Measurements from ENCODE around the gene METTL22.
A peak's percentile ranks its signal among the peaks of the same experiment; 100 is the strongest.
"Not testable (repeated sequence)": the region's sequence is repeated elsewhere in the genome, so short reads cannot be mapped to it uniquely, and the experiment has no call there.

METTL22 gene

DNA sequence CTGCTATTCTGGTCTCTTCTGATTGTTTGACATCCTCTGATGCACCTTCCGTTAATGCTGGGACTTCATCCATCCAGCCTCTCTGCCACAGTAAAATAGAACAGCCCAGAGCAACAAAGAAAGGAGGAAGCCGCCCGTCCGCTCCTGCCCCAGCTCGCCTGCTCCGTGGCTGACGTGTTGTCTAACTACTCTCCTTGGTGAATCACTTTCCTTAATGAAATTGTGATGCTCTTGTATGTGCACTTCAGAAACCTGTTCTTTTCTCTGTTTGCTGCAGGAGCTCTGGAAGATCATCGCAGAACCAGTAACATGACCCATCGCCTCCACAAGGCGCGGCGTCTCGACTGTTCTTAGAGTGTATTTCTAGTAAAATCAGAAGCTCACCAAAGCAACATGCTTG is 24.3 kb downstream of the METTL22 start:
- DNase-seq (ENCODE audit: low spot score) = no peak
- TF ChIP-seq, protein P1, sequence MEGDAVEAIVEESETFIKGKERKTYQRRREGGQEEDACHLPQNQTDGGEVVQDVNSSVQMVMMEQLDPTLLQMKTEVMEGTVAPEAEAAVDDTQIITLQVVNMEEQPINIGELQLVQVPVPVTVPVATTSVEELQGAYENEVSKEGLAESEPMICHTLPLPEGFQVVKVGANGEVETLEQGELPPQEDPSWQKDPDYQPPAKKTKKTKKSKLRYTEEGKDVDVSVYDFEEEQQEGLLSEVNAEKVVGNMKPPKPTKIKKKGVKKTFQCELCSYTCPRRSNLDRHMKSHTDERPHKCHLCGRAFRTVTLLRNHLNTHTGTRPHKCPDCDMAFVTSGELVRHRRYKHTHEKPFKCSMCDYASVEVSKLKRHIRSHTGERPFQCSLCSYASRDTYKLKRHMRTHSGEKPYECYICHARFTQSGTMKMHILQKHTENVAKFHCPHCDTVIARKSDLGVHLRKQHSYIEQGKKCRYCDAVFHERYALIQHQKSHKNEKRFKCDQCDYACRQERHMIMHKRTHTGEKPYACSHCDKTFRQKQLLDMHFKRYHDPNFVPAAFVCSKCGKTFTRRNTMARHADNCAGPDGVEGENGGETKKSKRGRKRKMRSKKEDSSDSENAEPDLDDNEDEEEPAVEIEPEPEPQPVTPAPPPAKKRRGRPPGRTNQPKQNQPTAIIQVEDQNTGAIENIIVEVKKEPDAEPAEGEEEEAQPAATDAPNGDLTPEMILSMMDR (IDR thresholded peaks at IDR 0.05; ENCODE audit: extremely low read depth, missing control alignments) = no peak

DNA sequence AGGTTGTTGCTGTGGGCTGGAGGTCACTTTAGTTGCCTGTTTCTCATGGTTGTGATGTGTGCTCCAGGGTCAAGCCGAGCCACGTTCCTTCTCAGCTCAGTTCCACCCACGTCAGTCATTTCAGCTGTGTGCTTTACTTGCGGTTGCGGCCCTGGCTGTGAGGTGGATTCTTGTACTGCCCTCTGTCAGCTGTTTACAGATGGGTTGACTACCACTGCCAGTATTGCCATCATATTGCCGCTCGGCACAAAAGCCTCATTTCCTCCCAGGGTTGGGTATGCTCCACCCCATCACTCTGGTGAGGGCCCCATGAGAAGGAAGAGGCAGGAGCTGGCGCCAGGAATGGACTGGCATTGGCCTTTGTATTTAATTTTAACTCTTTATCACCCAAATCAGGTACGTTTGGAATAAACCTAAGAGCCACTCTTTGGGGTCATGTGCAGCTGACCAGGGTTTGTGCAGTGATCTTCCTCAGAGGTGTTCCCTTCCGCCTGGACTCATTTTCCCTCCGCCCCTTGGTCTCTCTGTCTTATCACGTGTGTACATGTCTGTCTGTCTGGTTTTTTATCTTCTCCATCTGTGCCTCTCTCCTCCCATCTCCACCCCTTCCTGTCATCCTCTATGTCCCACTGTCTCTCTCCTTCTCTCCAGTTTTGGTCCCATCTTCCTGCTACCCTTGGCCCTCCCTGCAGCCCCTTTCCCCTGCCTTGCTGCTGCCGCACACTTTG is 25.0 kb downstream of the METTL22 start:
- DNase-seq (ENCODE audit: low spot score) = no peak
- TF ChIP-seq, protein P1 (IDR thresholded peaks at IDR 0.05; ENCODE audit: extremely low read depth, missing control alignments) = no peak

DNA sequence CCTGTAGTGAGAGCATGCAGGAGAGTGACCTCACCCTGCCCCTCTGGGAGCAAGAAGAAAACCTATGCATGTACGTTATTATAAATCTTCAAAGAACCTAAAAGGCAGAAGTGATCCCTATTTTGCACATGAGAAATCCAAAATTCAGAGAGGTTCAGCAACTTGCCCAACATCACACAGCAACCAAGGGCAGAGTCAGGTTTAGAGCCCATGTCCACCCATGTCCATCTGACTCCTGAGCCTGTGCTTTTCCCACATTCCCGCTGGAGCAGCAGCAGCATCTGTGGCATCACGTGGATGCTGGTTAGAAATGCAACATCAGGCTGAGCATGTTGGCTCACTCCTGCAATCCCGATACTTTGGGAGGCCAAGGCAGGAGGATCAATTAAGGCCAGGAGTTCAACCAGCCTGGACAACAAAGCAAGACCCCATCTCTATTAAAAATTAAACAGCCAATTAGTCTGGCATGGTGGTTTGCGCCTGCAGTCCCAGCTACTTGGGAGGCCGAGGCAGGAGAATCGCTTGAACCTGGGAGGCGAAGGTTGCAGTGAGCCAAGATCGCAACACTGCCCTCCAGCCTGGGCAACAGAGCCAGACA is 26.3 kb downstream of the METTL22 start:
- TF ChIP-seq, protein P1 (IDR thresholded peaks at IDR 0.05; ENCODE audit: extremely low read depth, missing control alignments) = no peak

DNA sequence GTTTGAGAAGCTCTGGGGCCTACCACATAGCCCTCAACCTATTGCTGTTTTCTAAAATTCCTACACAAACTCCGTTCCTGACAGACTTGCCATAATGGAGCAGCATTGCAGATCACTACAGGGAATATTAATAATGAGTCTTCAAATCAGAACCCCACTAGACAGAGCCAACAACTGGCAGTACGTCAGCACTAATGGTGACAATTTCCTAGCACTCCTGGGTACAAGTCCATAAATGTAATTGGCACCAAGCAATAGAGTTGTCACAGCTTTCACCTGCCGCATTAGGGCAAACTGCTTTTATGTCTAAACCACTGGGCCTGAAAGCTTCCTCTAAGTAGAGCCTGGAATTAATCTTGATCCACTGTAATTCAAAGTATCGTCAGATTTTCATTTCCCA is 27.4 kb downstream of the METTL22 start:
- no peak for DNase-seq (ENCODE audit: low spot score)
- TF ChIP-seq, protein P1 (IDR thresholded peaks at IDR 0.05; ENCODE audit: extremely low read depth, missing control alignments) = no peak

More for the DNA sequence above, 26.3 kb downstream of the METTL22 start:
- DNase-seq (ENCODE audit: low spot score) = no peak

DNA sequence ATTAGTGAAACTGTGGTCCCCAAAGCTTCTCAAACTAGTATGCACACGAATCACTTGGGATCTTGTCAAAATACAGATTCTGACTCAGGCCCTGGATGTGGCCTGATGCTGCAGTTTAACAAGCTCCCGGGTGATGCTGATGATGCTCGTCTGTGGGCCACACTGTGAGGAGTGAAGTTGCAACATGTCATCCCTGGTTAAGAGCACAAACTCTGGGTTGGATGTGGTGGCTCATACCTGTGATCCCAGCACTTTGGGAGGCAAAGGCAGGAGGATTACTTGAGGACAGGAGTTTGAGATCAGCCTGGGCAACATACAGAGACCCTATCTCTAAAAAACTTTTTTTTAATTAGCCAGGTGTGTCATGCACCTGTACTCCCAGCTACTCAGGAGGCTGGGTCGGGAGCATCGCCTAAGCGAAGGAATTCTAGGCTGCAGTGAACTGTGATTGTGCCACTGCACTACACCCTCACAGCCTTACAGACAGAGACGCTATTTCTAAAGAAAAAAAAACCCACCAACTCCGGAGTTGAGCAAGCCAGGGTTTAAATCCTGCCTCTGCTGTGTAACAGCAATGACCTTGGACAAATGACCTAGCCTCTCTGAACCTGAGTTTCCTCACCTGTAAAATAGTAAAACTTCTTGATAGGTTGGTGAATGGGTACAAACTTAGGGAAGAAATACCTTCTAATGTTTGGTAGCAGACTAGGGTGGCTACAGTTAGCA is 28.5 kb downstream of the METTL22 start:
- TF ChIP-seq, protein P1 (IDR thresholded peaks at IDR 0.05; ENCODE audit: extremely low read depth, missing control alignments) = no peak
- no peak for DNase-seq (ENCODE audit: low spot score)

DNA sequence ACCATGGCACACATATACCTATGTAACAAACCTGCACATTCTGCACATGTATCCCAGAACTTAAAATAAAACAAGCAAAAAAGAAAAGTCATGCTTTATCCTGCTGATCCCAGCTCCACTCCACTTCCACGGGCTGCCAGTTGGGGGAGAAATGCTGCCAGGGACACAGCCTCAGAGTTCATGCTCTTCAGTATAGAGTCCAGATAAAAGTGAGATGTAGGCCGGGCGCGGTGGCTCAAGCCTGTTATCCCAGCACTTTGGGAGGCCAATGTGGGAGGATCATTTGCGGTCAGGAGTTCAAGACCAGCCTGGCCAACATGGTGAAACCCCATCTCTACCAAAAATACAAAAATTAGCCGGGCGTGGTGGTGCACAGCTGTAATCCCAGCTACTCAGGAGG is 30.5 kb downstream of the METTL22 start:
- DNase-seq (ENCODE audit: low spot score) = not testable (repeated sequence)

DNA sequence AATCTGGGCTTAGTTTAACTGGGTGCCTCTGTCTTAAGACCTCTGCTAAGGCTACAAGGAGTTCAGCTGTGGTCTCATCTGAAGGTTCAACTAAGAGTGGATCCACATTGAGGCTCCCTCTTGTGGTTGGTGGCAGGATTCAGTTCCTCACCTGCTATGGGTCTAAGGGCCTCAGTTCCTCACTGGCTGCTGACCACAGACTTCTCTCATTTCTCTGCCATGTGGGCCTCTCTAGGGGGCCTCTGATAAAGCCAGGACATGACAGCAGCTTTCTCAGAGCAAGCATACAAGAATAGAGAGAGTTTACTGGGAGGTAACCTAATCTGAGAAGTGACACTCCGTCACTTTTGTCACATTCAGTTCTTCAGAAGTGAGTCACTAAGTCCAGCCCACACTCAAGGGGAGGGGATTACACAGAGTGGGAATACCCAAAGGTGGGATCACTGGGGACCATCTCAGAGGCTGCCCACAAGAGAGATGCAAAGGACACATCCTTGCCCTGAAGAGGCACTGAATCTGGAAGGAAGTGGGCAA is 33.8 kb downstream of the METTL22 start:
- TF ChIP-seq, protein P1 (IDR thresholded peaks at IDR 0.05; ENCODE audit: extremely low read depth, missing control alignments) = peak; percentile 55
- DNase-seq (ENCODE audit: low spot score) = peak; percentile 55

Data from GM20000 (cell line).